ENCODE measurements around the gene EIF4ENIF1.
A peak's percentile ranks its signal among the peaks of the same experiment; 100 is the strongest.

Gene EIF4ENIF1

DNA sequence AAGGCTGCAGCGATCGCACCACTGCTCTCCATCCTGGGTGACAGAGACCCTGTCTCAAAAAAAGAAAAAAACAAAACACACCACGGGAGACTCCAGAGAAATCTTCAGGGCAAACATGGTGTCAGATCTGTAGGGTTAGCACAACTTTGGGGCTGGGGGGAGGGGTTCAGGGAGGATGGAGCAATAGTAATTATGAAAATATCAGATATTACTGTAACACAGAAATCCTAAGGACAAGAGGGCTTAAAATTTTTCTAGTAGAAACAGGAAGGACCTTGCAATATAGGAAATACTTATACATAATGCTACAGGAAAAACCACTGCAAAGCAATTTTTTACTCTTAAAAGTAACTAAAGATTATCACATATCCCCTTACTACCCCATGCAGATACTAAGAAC lies 13.8 kb downstream of the EIF4ENIF1 start:
- TF ChIP-seq, protein P1, sequence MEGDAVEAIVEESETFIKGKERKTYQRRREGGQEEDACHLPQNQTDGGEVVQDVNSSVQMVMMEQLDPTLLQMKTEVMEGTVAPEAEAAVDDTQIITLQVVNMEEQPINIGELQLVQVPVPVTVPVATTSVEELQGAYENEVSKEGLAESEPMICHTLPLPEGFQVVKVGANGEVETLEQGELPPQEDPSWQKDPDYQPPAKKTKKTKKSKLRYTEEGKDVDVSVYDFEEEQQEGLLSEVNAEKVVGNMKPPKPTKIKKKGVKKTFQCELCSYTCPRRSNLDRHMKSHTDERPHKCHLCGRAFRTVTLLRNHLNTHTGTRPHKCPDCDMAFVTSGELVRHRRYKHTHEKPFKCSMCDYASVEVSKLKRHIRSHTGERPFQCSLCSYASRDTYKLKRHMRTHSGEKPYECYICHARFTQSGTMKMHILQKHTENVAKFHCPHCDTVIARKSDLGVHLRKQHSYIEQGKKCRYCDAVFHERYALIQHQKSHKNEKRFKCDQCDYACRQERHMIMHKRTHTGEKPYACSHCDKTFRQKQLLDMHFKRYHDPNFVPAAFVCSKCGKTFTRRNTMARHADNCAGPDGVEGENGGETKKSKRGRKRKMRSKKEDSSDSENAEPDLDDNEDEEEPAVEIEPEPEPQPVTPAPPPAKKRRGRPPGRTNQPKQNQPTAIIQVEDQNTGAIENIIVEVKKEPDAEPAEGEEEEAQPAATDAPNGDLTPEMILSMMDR (conservative IDR thresholded peaks at IDR 0.05; ENCODE audit: low read length) = no peak
- DNase-seq (ENCODE audit: low read depth) = no peak
- H3K4me3 ChIP-seq (ENCODE audit: low read length) = no peak overlapping the region

DNA sequence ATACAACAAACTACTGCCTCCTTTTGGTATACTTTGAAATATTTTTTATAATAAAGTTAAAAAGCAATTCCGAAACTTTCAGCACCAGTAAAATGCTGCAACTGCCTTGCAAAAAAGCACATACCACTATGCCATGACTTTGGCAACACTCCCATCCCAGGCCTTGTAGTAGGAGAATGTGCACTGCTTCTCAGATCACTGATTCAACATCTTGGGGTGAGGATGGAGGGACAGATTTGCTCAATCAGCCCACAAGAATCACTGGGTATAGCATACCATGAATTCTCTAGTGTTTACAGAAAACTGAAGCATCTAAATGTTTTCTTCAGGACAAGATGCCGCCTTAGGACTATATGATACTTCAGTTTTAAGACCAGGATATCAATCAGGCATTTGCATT lies 14.9 kb downstream of the EIF4ENIF1 start:
- TF ChIP-seq, protein P1 (conservative IDR thresholded peaks at IDR 0.05; ENCODE audit: low read length) = peak; percentile 8; the same call in 1 of the 2 replicates
- peak; percentile 98 for DNase-seq (ENCODE audit: low read depth)
- H3K4me3 ChIP-seq (ENCODE audit: low read length) = no peak overlapping the region

DNA sequence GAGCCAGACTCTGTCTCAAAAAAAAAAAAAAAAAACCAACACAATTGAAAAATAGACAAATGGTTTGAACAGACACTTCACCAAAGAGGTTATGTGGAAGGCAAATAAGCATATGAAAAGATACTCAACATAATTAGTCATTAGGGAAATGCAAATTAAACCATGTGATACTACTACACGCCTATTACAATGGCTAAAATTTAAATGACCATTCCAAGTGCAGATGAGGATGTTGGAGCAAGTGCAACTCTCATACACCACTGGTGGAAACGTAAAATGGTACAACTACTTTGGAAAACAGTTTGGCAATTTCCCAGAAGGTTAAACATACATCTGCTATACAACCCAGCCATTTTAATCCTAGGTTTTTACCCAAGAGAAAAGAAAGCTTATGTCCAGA lies 24.3 kb downstream of the EIF4ENIF1 start:
- no peak for DNase-seq (ENCODE audit: low read depth)
- TF ChIP-seq, protein P1 (conservative IDR thresholded peaks at IDR 0.05; ENCODE audit: low read length) = no peak
- no peak overlapping the region for H3K4me3 ChIP-seq (ENCODE audit: low read length)

DNA sequence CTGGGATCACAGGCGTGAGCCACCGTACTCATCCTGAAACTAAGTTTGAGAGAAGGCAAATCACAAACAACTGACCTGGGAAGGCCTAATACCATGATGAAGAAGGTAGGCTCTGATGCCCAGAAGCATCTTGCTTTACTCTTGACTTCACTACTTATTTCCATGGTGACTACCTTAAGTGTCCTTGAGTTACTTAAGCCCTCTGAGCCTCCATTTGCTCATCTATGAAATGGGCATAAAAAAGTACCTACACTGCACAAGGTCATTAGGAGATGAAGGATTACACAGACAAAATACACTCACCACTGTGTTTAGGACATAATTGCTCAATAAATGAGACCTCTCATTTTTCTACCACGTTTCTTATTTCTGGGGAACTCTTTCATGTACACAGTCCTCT lies 27.9 kb downstream of the EIF4ENIF1 start:
- TF ChIP-seq, protein P1 (conservative IDR thresholded peaks at IDR 0.05; ENCODE audit: low read length) = no peak
- no peak overlapping the region for H3K4me3 ChIP-seq (ENCODE audit: low read length)
- no peak for DNase-seq (ENCODE audit: low read depth)

DNA sequence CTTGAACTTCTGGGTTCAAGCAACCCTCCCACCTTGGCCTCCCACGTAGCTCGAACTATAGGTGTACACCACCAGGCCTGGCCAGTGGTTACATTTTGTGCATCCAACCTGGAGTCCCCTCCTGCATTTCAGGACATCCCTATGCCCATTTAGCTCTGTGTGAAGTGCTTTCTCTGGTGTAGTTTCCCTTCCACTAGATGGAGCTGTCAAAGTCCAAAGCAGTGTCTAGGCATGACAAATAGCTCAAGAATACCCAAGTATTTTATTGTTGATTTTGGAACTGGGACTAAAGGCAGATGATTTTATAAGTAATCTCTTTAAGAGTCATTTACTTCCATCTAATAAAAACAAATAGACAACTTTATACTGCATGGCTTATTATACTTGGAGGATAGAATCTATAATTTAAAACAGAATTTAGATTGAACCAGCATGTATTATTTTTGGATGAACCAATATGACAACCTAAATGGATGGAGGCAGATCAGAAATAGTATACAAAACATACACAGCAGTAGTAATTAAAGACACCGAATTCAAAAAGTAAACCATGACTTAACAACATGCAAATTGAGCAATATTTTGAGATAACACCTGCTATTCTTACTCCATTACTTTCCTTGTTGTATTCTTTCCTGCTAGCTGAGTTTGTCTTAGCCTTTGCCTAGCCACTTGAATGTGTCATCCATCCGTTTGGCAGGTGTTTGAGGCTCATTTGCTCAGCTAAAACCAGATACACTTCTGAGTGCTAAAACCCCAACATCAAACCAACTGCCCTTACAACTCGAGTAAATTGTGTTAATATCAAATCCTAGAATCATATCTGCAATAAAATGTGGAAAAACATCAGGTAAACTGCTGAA lies 37.7 kb downstream of the EIF4ENIF1 start:
- peak; percentile 54 for DNase-seq (ENCODE audit: low read depth)
- H3K4me3 ChIP-seq (ENCODE audit: low read length) = no peak overlapping the region
- TF ChIP-seq, protein P1 (conservative IDR thresholded peaks at IDR 0.05; ENCODE audit: low read length) = peak; percentile 68

DNA sequence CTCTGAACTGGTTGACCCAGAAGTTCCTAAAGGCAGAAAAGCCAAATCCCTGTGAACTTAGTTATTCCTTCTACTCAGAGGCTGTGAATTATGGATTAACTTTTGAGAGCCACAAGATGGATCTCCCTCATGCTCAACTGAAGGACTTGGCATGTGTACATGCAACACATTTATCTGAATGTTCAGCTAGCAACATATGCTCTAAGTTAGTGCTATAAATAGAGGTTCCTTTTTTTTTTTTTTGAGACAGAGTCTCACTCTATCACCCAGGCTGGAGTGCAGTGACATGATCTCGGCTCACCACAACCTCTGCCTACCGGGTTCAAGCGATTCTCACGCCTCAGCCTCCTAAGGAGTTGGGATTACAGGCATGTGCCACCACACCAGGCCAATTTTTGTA lies 40.1 kb downstream of the EIF4ENIF1 start:
- no peak overlapping the region for H3K4me3 ChIP-seq (ENCODE audit: low read length)
- peak; percentile 44 for DNase-seq (ENCODE audit: low read depth)
- TF ChIP-seq, protein P1 (conservative IDR thresholded peaks at IDR 0.05; ENCODE audit: low read length) = no peak

DNA sequence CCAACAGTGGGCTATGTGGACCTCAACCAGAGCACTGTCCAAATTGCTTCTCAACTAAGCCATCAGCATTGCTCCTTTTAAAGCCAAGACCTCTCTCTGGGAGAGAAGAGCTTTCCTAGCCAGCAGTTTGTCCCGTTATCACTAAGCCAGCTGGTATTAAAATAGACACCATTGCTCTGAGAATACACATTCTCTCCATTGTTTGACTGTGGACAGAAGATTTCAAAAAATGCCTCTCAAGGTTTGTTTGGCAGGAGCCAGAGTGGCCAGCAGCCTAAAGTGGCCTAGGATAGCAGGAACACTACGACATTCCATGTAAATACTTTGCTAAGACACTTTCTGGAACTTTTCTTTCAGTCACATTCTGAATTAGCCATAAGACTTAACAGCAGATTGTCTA lies 41.3 kb downstream of the EIF4ENIF1 start:
- TF ChIP-seq, protein P1 (conservative IDR thresholded peaks at IDR 0.05; ENCODE audit: low read length) = no peak
- DNase-seq (ENCODE audit: low read depth) = peak; percentile 17
- H3K4me3 ChIP-seq (ENCODE audit: low read length) = no peak overlapping the region
